ENCODE measurements around the gene CCNJL. TPM values are rescaled to one million over a fixed set of nuclear protein-coding genes. Genes with fewer than 3 reads are reported as not detected.

The CCNJL gene
- polyA plus RNA-seq, 3 donors, result 8.0 to 9.1 (median 8.5) TPM

DNA sequence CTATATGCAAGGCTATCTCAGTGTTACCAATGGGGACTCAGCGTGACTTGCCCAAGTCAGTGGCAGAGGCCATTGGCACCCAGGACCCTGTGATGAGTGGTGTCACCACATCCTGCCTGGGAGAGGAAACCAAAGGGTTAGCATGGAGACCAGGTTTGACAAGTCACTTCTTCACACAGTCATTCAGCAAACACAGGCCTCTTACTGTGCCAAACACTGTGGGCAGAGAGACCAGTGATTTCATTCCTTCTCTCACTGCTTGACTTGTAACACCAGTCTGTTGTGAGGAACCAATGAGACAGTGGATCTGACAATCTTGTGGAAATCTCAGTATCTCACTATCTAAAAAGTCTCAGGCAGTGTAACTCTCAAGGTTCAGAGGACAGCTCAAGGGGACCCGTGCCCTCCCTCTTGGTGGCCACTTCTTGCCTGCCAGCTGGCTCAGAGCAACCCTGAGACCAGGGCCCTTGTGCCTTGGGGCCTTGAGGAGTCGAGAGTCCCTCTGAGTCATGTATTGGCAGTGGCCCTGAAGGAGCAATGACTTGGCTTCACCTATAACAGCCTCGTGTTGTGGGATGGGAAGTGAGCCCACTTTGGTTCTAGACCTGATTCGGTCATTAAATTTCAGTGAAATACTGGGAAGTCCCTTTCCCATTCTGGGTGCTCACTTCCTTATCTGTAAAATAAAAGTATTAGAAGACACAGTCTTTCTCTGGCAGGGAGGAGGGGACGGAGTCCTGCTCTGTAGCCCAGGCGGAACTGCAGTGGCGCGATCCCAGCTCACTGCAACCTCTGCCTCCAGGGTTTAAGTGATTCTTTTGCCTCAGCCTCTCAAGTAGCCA is 81.5 kb downstream of the CCNJL start:
- DNase-seq, result no peak

DNA sequence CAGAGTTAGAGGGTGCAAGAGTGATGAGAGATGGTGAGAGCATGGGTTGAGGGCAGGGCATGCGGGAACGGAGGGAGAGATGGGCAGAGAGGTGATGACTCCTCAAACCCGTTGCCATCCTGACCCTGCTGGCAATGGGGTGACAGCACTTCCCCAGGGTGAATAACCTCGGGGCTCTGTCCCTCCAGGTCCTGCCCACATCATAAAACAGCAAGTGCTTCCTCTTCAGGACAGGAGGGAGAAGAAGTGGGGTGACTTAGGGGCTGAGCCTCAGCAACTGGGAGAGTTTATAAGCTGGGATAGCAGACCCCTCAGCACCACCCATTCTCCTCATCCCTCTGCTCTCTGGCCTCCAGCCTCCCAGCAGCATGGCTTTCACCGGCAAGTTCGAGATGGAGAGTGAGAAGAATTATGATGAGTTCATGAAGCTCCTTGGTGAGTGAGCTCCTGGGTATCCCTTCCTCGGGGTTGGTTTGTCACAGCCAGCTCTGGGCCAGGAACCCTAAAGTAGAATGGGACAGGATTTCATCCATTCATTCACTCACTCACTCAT is 83.1 kb downstream of the CCNJL start, which contains the start of gene FABP6:
TSS of gene FABP6 (plus strand) at position 317 of the 553 bp plus-strand sequence. CDS start at position 369, 52 bp downstream.
- no peak for DNase-seq

DNA sequence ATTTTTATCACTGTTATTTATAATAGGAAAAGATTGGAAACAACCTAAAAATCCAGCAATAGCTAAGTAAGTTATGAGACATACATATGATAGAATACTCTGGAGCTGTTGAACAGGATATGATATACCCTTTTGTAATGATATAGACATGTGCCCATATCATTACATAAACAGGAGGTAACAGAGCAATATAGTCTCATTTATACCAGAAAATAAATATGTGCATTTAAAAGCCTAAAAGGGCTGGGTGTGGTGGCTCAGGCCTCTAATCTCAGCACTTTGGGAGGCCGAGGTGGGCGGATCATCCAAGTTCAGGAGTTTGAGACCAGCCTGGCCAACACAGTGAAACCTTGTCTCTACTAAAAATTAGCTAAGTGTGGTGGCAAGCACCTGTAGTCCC is 85.4 kb downstream of the CCNJL start:
- DNase-seq, result no peak

DNA sequence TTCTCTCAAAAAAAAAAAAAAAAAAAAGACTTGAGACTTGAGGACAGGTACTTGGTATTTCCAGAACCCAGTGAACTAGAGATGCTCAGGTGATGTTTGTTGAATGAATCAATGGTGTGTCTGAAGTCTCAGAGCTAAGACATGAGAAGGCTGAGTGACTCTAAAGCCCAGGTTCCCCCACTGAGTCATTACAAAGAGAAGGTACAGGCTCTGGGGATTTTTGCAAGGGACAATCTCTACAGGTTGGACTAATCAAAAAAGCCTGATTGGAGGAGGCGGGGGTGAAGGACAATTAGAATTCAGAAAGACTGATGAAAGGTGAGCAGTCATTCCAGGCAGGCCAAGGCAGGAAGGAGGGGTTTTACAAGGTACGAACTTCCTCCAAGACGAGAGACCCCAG is 91.3 kb downstream of the CCNJL start:
- DNase-seq, result no peak

DNA sequence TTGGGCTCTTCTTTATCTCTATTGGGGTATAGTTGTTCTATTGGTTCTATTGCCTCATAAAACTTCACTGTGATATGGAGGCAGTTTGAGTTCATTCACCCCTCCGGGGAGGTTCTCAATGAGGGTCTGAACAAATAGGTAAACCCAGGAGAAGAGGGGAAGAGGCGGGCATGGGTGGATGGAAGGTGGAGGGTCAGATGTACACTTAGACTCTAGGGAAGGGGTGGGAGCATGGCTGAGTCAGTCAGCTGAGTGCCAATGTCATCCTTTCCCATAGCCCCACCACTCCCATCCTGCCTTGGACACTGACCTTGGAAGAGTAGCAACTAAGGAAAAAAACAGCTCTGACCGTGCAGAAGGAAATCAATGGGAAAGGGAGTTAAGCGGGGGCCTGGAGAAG is 93.0 kb downstream of the CCNJL start:
- DNase-seq, result no peak

DNA sequence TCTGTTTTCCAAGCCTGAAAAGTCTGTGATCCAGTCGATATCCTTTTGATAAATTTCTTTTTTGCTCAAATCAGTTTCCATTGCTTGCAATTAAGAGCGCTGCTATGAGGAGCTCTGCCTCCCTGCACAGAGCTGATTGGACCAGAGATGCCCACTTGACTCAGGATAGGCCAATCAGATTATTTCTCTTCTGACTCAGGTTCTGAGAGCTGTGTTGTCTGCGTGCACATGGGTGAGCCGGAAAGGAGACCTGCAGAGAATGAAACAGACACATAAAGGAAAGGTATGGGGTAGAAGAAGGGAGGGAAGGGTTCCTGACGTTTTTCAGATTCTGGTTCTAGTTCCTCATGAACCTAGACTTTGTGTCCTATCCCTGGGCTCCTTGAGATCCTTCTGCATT is 98.8 kb downstream of the CCNJL start:
- no peak for DNase-seq

DNA sequence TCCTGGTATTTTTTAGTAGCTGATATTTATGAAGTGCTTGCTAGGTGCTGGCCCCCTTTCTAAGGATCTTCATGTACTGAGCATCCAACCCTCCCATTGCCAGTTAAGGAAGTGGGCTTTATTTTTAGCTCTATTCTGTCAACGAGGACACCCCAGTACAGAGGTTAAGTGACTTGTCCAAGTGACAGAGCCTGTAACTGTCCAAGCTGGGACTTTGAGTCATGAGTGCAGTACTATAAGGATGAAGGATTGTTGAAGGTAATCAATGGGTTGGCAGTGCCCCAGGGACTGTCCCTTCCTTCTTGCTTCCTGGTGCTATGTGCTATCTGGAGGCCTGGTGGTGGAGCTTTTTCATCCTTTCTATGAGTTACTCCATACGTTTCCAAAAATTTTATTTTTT is 101.0 kb downstream of the CCNJL start:
- DNase-seq, result no peak

DNA sequence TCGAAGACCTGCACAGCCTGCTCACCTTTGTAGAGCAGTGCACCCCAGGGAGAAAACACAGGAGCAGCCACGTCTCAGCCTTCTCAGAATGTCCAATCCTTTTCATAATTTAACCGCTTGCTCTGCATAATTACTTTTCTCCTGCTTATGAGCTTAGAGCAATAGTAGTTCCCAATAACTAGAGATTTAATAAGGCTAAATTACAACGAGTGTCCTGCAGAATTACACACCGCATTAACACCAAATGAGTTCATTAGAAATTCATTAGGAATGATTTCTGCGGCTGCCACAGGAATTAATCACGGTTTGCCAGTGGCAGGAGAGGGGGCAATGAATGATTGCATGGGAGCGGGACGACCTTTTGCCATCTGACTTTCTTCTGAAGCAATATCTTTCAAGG is 101.8 kb downstream of the CCNJL start:
- no peak for DNase-seq

DNA sequence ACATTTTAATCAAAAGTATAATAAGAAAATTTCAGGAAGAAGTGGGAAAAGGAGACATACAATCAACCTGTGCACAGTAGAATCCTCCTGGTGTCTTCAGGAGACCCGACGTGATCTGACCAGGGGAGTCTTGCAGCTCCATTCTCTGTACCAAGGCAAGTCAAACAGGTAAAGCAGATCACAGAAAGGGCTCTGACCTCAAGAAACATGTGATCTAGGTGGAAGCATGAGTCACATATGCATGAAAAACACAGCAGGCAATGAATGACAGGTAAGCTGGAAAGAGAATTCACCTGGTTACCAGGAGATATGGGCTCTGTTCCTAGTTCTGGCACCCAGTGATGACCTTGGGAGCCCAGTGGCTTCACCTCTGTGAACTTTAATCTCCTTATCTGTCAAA is 102.4 kb downstream of the CCNJL start:
- no peak for DNase-seq

DNA sequence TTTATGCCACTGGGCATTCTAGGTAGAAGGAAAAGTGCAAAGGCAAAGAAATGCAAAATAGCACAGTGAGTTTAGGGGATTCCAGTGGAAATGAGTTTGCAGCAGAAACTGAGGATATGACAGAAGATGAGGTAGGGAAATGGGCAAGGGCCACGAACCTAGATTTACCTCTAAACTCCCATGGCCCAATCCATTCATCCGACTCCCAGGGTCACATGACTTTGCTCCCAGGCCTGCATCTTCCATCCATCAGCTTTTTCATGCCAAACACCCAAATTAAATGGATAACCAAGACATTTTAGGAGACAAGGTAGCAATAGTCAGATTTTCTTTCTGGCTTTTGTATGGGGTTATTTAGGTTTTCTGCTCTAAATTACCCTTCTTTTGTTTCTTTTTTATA is 105.3 kb downstream of the CCNJL start:
- no peak for DNase-seq

Other genes starting within 250 kb of the CCNJL start
- gene PWWP2A, start 193.1 kb downstream of the CCNJL start, polyA plus RNA-seq (ENCODE audit: insufficient read length in 3 of 3), result 10 to 100 TPM; 28.2 to 30.8 (median 30.3) TPM
- under 1 TPM in 2 of 3 donors, not detected in 1; 0.19 to 0.40 TPM for gene FABP6, start 83.1 kb downstream of the CCNJL start, polyA plus RNA-seq (ENCODE audit: insufficient read length in 3 of 3)
- 1 to 10 TPM; 1.1 to 1.7 (median 1.3) TPM for gene C1QTNF2, start 58.1 kb upstream of the CCNJL start, polyA plus RNA-seq (ENCODE audit: insufficient read length in 3 of 3)
- 10 to 100 TPM; 13.1 to 16.7 (median 16.7) TPM for gene FAM200C, start 87.5 kb upstream of the CCNJL start, polyA plus RNA-seq (ENCODE audit: insufficient read length in 3 of 3)
- 10 to 100 TPM; 57.4 to 76.1 (median 69.8) TPM for gene SLU7, start 106.5 kb upstream of the CCNJL start, polyA plus RNA-seq (ENCODE audit: insufficient read length in 3 of 3)
- gene PTTG1, start 109.3 kb upstream of the CCNJL start, polyA plus RNA-seq (ENCODE audit: insufficient read length in 3 of 3), result 10 to 100 TPM; 67.9 to 80.3 (median 76.3) TPM

Measured in renal pelvis (tissue), 4 donors.